ENCODE measurements around the gene TMEM45A.
"Not testable (repeated sequence)": the region's sequence is repeated elsewhere in the genome, so short reads cannot be mapped to it uniquely, and the experiment has no call there.

Gene TMEM45A

DNA sequence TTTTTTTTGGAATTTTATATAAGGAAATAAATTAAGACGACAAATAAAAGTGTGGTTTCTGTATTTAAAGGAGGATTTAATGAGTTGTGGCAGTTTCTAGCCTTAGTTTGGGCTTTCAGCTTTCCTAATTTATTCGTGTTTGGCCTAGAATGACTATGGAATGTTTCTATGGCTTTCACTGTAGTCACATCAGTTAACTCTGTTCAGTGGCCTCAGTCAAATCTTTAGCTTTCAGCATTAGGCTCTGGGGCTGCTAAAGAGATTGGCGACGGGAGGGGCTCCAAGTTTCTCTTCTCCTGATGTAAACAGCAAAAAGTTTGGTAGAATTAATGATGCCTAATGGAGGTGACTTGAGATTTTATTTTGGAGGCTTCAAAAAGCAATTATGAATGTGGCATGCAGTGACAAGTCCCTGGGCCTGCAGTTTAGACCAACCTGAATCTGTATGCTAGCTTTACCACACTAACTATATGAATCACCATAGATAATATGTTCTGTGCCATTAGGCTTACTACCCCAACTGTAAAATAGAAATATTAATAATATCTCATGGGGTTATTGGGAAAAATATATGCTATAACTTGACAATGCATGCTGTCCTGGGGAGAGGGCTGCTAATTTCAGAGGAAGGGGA, 69.9 kb downstream of the TMEM45A start:
- Mint-ChIP-seq H3K9me3 (no peaks in the 10 kb centered on the region), H3K27ac (no peak overlapping the region), H3K4me3 (no peak overlapping the region), H3K36me3 (ENCODE audit: low read depth) (no peaks in the 10 kb centered on the region), H3K27me3 (no peaks in the 10 kb centered on the region), H3K4me1 (peaks cover 5% of the 10 kb centered on the region)
- ATAC-seq (no peak), DNase-seq (no peak)

DNA sequence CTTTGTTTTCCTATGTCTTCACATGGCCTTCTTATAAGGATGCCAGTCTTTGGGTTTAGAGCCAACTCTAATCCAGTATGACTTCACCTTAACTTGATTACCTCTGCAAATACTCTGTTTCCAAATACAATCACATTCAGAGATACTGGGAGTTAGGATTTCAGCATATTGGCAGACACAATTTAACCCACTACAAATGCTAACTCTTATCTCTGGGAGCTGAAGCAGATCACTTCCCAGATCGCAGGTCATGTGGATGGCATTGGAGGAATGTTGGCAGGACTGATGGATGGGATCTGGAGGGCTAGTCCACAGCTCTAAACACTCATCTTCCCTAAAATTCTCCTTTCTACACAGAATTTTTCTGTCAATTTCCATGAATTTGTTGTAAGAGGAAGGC, 70.8 kb downstream of the TMEM45A start:
- ATAC-seq: no peak
- Mint-ChIP-seq H3K4me3 (no peak overlapping the region), H3K9me3 (no peaks in the 10 kb centered on the region), H3K27ac (no peak overlapping the region), H3K4me1 (peaks cover 5% of the 10 kb centered on the region), H3K36me3 (ENCODE audit: low read depth) (no peaks in the 10 kb centered on the region), H3K27me3 (no peaks in the 10 kb centered on the region)
- no peak for DNase-seq

DNA sequence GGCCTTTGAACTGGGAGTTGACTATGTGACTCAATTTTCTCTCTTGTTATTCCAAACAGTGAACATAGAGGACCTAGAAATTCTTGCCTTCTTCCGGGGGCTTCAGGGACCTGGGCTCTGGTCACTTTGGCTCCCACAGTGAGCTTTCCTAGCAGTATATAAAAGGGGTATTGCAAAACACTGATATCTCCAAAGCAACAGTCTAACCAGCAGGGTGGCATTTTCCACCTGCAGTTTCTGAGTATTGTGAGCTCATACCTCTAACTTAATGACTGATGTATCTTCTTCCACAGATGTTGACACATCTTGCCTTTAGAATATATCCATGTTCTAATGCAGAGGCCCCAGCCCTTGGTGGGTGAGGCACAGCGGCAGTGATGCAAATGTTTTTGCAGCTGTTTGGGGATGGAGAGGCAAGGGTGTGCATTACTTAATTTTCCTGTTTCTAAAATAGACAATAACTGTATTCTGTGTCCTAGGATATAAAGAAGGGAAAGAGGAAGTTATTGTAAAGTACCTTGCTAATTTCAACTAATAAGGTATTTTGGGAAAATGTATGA, 71.3 kb downstream of the TMEM45A start:
- H3K4me3 Mint-ChIP-seq: no peak overlapping the region
- no peaks in the 10 kb centered on the region for H3K27me3 Mint-ChIP-seq
- no peaks in the 10 kb centered on the region for H3K9me3 Mint-ChIP-seq
- ATAC-seq (no peak), DNase-seq (no peak)
- no peaks in the 10 kb centered on the region for H3K36me3 Mint-ChIP-seq (ENCODE audit: low read depth)
- H3K4me1 Mint-ChIP-seq: peaks cover 5% of the 10 kb centered on the region
- no peak overlapping the region for H3K27ac Mint-ChIP-seq

DNA sequence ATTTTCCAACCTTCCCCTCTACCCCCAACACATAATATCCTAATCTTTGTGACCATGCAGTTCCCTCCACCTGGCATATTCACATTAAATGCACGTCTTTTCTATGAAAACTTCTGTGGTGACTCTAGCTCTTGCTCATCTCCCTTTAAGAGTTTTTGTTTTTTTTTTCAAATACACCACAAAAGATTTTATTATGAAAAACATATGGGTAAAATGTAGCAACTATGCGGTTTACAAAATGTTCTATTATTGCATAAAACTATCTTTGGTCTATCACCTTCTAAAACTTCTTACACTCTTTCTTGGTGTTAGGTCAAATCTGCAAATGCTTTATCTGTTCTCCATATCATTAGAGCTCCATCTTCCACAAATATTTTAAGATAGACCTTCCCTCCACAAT, 78.4 kb downstream of the TMEM45A start:
- no peak for DNase-seq
- Mint-ChIP-seq H3K4me3 (no peak overlapping the region), H3K27me3 (peaks cover 6% of the 10 kb centered on the region), H3K27ac (no peak overlapping the region), H3K36me3 (ENCODE audit: low read depth) (no peaks in the 10 kb centered on the region), H3K4me1 (no peaks in the 10 kb centered on the region), H3K9me3 (no peaks in the 10 kb centered on the region)
- no peak for ATAC-seq

DNA sequence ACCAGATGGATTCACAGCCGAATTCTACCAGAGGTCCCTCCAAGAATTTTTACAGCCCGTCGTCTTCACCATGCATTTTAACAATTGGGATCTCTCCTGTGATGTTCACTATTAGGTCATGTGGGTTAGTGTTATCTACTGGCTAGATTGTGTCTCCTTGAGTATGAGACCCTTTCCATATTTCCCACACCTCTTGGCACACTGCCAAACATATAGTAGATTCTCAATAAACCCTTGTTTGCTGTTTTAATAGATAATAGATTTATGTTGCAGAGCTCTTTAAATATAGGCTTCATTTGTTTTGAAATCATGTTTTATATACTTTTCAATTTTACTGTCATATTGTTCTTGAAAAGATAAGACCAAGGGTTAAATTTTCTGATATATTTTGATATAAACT, 82.1 kb downstream of the TMEM45A start:
- Mint-ChIP-seq H3K4me3 (no peak overlapping the region), H3K36me3 (ENCODE audit: low read depth) (no peaks in the 10 kb centered on the region), H3K4me1 (no peaks in the 10 kb centered on the region), H3K27ac (no peak overlapping the region), H3K9me3 (no peaks in the 10 kb centered on the region), H3K27me3 (peaks cover 6% of the 10 kb centered on the region)
- no peak for ATAC-seq
- no peak for DNase-seq

DNA sequence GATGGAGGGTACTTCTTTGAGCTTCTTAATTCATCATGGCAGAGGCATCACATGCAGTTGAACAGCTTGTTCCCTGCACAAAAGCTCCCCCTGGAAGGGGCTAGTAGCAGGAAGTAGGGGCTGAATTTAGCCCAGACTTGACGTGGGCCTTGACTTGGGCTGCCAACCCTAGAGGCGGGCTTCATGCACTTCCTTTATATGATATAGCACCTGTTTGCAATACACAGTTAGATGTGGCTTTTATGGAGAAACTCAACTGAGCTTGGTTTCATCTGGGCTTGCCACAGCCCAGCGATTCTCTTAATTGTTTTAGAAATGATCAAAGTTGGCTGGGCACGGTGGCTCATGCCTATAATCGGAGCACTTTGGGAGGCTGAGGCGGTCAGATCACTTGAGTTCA, 83.3 kb downstream of the TMEM45A start:
- ATAC-seq: no peak
- no peaks in the 10 kb centered on the region for H3K36me3 Mint-ChIP-seq (ENCODE audit: low read depth)
- no peaks in the 10 kb centered on the region for H3K4me1 Mint-ChIP-seq
- H3K27me3 Mint-ChIP-seq: peaks cover 6% of the 10 kb centered on the region
- no peaks in the 10 kb centered on the region for H3K9me3 Mint-ChIP-seq
- no peak overlapping the region for H3K4me3 Mint-ChIP-seq
- DNase-seq: no peak
- no peak overlapping the region for H3K27ac Mint-ChIP-seq

DNA sequence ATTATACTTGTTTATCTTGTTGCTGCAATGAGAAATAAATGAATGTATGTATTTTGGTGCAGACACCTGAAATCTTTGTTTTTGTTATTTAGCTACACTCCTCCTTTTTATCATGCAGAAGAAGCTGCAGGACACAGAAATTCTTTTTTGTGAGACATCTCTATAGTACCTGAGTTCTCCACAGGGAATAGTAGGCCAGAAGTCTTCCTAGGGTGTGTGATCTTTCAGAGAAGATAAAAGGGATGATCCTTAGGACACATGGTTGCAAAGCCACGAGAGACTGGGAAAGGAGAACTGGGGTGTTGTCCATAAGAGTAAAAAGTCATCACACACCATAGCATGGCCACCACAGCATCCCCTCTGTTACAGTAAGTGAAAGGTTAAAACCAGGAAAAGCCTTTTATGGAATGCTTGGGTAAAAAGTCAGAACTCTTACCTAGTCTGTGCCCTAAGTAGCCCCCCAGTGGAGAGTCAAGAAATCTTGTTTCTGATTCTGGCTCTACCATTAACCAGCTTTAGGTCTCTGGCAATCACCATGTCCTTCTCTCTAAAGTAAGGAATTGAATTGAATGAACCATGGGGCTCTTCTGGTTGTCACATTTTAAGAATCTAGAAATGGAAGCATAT, 85.1 kb downstream of the TMEM45A start:
- Mint-ChIP-seq H3K36me3 (ENCODE audit: low read depth) (no peaks in the 10 kb centered on the region), H3K4me3 (no peak overlapping the region), H3K9me3 (no peaks in the 10 kb centered on the region), H3K27me3 (peaks cover 6% of the 10 kb centered on the region), H3K27ac (no peak overlapping the region), H3K4me1 (no peaks in the 10 kb centered on the region)
- DNase-seq (no peak), ATAC-seq (no peak)

DNA sequence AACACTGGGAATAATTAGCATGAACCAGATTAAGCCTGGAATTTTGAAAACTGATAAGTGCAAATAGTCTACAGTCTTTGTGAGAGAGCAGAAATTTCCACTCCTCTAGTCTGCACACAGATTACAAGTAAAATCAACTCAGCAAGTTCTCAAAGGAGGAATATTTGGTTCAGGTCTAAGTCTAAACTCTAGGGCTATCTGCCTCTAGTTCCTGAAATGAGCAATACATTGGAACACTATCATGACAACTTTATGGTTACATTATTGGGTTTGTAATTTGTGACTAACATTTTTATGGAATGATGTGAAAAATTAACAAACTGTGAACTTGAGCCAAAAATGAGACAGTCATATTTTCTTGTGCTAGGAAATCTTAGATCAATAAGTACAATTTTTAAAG, 86.2 kb downstream of the TMEM45A start:
- no peaks in the 10 kb centered on the region for H3K4me1 Mint-ChIP-seq
- ATAC-seq: no peak
- no peak overlapping the region for H3K27ac Mint-ChIP-seq
- no peak overlapping the region for H3K4me3 Mint-ChIP-seq
- H3K27me3 Mint-ChIP-seq: peaks cover 6% of the 10 kb centered on the region
- H3K36me3 Mint-ChIP-seq (ENCODE audit: low read depth): no peaks in the 10 kb centered on the region
- DNase-seq: no peak
- no peaks in the 10 kb centered on the region for H3K9me3 Mint-ChIP-seq

DNA sequence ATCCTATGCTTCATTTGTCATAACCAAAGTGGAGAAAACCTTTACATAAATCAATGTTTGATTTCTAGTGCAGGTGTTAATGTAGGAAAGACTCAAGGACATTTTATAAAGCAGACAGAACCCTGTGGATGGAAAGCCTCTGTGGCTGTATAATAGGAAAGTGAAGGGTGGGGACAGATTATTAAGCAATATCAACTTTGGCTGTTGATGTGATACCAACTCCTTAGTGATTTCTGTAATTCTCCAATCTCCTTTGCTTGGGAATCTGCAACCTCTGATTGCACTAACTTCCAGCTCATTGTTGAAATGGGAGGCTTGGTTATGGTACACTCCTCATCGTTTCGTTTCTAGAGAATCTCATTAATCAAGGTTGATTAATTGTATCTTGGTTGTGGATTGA, 87.7 kb downstream of the TMEM45A start:
- Mint-ChIP-seq H3K27ac (no peak overlapping the region), H3K27me3 (peaks cover 3% of the 10 kb centered on the region), H3K36me3 (ENCODE audit: low read depth) (no peaks in the 10 kb centered on the region), H3K4me1 (no peaks in the 10 kb centered on the region), H3K9me3 (no peaks in the 10 kb centered on the region), H3K4me3 (no peak overlapping the region)
- no peak for ATAC-seq
- DNase-seq: no peak

DNA sequence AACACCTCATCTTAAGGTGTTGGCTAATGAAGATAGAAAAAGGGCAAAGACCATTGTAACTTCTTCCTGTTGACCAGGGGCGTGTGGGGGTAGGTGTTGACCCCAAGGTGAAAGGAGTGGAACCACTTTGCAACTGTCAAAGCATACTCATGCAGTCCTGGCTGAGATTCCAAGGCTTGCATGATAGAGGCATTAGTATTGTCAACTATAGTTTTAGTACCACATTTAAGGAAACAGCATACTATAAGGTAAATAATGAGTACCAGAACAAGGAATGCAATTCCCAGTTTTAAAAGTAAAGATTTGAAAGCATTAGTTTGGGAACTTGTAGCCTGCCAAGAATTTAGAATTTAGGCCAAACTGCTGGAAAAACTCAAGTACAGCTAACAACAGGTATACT, 89.2 kb downstream of the TMEM45A start:
- ATAC-seq (no peak), DNase-seq (no peak)
- Mint-ChIP-seq H3K36me3 (ENCODE audit: low read depth) (no peaks in the 10 kb centered on the region), H3K27ac (no peak overlapping the region), H3K9me3 (no peaks in the 10 kb centered on the region), H3K4me1 (no peaks in the 10 kb centered on the region), H3K4me3 (no peak overlapping the region), H3K27me3 (no peaks in the 10 kb centered on the region)

DNA sequence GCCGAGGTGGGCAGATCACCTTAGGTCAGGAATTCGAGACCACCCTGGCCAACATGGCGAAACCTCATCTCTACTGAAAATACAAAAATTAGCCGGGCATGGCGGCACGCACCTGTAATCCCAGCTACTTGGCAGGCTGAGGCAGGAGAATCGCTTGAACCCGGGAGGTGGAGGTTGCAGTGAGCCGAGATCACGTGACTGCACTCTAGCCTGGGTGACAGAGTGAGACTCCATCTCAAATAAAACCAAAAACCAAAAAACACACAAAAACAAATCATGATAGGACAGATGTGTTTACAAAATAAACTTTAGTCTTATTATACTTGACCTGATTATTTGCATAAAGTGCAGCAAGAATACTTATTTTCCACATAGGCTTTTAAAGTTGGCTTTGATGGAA, 89.7 kb downstream of the TMEM45A start:
- not testable (repeated sequence) for H3K4me3 Mint-ChIP-seq; H3K27ac Mint-ChIP-seq; H3K27me3 Mint-ChIP-seq; H3K36me3 Mint-ChIP-seq (ENCODE audit: low read depth); DNase-seq; ATAC-seq; H3K4me1 Mint-ChIP-seq; H3K9me3 Mint-ChIP-seq

DNA sequence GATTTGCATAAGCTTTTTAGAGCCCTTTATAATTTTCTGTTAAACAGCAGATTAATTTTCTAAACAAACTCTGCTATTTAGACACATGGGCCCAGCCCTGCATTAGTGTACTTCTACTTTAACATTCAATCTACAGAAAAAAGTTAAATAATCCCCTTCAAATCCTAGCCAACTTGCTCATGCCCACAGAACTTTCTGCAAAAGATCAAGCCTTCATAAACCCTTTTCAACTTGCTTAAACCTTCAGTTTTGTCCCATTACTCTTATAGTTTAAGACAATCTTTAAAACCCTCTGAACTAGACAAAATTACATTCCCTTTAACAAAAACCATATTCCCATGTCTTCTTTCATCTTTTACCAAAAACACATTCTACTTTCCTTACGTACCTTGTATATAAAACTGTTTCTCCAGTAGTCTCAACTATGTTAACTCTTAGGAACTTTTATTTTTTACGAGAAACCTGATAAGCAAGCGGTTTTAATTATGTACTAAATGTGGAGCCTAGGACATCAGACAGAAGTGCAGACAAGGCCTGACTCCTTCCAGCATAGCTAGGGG, 91.8 kb downstream of the TMEM45A start:
- ATAC-seq (no peak), DNase-seq (no peak)
- Mint-ChIP-seq H3K9me3 (no peaks in the 10 kb centered on the region), H3K27me3 (no peaks in the 10 kb centered on the region), H3K27ac (no peak overlapping the region), H3K36me3 (ENCODE audit: low read depth) (no peaks in the 10 kb centered on the region), H3K4me3 (no peak overlapping the region), H3K4me1 (no peaks in the 10 kb centered on the region)

DNA sequence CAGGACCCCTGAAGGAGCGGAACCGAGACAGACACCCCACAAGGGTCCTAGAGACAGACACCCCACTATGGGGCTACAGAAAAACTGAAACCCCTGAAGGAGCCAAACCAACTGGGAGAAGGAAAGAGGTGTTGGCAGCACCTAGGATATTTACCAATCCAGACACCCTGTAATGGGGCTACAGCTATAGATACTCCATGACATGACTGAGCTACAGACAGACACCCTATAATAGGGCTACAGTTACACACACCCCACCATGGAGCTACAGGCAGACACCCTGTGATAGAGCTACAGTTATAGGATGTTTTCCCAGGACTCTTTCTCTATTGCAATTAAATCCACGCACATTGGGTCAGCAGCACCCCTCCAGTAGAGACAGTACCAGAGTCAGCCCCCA, 94.4 kb downstream of the TMEM45A start:
- no peak overlapping the region for H3K27ac Mint-ChIP-seq
- H3K36me3 Mint-ChIP-seq (ENCODE audit: low read depth): no peaks in the 10 kb centered on the region
- H3K9me3 Mint-ChIP-seq: no peaks in the 10 kb centered on the region
- no peak for DNase-seq
- no peak overlapping the region for H3K4me3 Mint-ChIP-seq
- no peak for ATAC-seq
- H3K27me3 Mint-ChIP-seq: no peaks in the 10 kb centered on the region
- H3K4me1 Mint-ChIP-seq: peaks cover 6% of the 10 kb centered on the region

DNA sequence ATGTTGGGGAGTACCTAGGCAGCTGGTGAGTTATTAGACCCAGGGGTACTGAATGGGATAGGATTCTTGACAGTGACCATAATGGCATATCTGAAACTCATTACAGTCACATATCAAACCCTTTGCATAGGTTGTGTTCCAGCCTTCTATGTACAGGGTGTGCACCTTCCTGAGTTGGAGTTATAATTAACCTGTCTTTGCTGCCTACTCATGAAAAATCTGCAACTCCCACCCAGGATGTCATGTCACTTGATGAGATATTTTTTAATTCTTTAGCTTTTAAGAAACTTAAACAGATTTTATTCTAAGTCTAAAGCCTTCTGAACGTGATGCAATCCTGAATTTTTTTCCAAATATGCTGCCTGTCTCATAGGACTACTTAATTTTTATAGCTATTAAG, 95.8 kb downstream of the TMEM45A start:
- no peaks in the 10 kb centered on the region for H3K9me3 Mint-ChIP-seq
- no peaks in the 10 kb centered on the region for H3K36me3 Mint-ChIP-seq (ENCODE audit: low read depth)
- no peak overlapping the region for H3K4me3 Mint-ChIP-seq
- H3K27ac Mint-ChIP-seq: no peak overlapping the region
- no peaks in the 10 kb centered on the region for H3K27me3 Mint-ChIP-seq
- DNase-seq (no peak), ATAC-seq (no peak)
- peaks cover 6% of the 10 kb centered on the region for H3K4me1 Mint-ChIP-seq

DNA sequence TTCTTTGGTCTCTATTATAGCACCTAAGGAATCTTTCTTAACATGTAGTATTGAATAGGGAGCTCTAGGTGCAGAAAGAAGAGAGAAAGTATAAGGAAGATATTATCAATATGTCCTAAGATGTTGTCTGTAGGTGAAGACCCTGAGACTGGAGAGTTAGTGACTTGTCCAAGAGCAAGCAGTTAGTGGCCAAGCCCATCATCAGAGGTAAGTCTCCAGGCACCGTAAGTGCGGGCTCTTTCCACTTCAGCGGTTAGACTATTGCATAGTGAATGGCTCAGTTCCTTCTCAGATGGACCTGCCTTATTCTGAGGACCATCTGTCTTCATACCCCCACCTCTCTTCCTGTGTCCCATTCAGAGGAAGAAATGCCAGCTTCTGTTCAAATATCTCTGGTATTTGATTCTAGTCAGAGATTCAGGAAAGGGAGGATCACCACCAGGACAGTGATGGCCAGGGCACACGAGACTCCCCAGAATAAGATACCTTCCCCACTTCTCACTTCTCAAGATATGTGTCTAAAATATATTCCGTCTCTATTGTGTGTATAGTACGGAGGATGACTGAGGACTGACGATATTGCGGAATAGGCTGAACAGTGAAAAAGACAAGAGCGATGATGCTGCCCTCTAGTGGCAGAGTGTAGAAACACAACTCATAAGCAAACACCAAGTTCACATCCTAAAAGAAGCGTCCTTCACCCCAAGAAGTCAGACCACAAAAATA, 97.9 kb downstream of the TMEM45A start:
- no peak overlapping the region for H3K27ac Mint-ChIP-seq
- H3K36me3 Mint-ChIP-seq (ENCODE audit: low read depth): no peaks in the 10 kb centered on the region
- H3K4me3 Mint-ChIP-seq: peak overlapping the region; percentile 32
- ATAC-seq: peak; percentile 80
- peaks cover 6% of the 10 kb centered on the region for H3K4me1 Mint-ChIP-seq
- no peaks in the 10 kb centered on the region for H3K27me3 Mint-ChIP-seq
- peak; percentile 59 for DNase-seq
- H3K9me3 Mint-ChIP-seq: no peaks in the 10 kb centered on the region
